ENCODE results near the gene PRKCA. TPM values are rescaled to one million over a fixed set of nuclear protein-coding genes. Genes with fewer than 3 reads are reported as not detected.

PRKCA gene
- total and polyA plus RNA-seq, 2 experiments from 2014 or later, result 6.4 to 35.4 TPM

DNA sequence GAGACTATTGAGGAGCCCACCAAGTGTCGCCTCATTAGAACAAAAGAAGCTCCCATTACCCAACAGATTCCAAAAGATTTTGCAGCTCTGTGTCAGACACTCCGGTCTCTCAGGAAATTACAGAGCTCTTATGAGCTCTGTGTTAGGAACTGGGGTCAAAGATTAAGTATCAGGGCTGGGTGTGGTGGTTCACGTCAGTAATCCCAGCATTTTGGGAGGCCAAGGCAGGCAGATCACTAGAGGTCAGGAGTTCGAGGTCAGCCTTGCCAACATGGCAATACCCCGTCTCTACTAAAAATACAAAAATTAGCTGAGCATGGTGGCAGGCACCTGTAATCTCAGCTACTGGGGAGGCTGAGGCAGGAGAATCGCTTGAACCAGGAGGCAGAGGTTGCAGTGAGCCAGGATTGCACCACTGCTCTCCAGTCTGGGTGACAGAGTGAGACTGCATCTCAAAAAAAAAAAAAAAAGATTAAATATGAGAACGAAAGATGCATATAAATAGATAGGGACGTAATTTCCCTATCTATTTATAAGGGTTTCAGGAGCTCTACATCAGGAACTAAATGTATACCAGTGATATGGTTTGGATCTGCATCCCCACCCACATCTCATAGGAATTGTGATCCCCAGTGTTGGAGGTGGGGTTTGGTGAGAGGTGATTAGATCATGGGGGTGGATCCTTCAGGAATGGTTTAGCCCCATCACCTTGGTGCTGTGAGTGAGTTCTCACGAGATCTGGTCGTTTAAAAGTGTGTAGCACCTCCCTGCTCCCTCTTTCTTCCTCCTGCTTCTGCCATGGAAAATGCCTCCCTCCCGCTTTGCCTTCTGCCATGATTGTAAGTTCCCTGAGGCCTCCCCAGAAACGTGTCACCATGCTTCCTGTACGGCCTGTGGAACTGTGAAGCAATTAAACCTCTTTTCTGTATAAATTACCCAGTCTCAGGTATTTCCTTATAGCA lies 111.4 kb downstream of the PRKCA start:
- H3K27me3 ChIP-seq (ENCODE audit: insufficient read depth), result no peaks in the 10 kb centered on the region
- H3K27ac ChIP-seq (ENCODE audit: low read depth), result no peak overlapping the region
- H4K20me1 ChIP-seq (replicated peaks; ENCODE audit: insufficient read depth), result no peaks in the 10 kb centered on the region
- H3K4me2 ChIP-seq, result no peak overlapping the region
- no peak overlapping the region for H2AFZ ChIP-seq
- TF ChIP-seq, protein P1, sequence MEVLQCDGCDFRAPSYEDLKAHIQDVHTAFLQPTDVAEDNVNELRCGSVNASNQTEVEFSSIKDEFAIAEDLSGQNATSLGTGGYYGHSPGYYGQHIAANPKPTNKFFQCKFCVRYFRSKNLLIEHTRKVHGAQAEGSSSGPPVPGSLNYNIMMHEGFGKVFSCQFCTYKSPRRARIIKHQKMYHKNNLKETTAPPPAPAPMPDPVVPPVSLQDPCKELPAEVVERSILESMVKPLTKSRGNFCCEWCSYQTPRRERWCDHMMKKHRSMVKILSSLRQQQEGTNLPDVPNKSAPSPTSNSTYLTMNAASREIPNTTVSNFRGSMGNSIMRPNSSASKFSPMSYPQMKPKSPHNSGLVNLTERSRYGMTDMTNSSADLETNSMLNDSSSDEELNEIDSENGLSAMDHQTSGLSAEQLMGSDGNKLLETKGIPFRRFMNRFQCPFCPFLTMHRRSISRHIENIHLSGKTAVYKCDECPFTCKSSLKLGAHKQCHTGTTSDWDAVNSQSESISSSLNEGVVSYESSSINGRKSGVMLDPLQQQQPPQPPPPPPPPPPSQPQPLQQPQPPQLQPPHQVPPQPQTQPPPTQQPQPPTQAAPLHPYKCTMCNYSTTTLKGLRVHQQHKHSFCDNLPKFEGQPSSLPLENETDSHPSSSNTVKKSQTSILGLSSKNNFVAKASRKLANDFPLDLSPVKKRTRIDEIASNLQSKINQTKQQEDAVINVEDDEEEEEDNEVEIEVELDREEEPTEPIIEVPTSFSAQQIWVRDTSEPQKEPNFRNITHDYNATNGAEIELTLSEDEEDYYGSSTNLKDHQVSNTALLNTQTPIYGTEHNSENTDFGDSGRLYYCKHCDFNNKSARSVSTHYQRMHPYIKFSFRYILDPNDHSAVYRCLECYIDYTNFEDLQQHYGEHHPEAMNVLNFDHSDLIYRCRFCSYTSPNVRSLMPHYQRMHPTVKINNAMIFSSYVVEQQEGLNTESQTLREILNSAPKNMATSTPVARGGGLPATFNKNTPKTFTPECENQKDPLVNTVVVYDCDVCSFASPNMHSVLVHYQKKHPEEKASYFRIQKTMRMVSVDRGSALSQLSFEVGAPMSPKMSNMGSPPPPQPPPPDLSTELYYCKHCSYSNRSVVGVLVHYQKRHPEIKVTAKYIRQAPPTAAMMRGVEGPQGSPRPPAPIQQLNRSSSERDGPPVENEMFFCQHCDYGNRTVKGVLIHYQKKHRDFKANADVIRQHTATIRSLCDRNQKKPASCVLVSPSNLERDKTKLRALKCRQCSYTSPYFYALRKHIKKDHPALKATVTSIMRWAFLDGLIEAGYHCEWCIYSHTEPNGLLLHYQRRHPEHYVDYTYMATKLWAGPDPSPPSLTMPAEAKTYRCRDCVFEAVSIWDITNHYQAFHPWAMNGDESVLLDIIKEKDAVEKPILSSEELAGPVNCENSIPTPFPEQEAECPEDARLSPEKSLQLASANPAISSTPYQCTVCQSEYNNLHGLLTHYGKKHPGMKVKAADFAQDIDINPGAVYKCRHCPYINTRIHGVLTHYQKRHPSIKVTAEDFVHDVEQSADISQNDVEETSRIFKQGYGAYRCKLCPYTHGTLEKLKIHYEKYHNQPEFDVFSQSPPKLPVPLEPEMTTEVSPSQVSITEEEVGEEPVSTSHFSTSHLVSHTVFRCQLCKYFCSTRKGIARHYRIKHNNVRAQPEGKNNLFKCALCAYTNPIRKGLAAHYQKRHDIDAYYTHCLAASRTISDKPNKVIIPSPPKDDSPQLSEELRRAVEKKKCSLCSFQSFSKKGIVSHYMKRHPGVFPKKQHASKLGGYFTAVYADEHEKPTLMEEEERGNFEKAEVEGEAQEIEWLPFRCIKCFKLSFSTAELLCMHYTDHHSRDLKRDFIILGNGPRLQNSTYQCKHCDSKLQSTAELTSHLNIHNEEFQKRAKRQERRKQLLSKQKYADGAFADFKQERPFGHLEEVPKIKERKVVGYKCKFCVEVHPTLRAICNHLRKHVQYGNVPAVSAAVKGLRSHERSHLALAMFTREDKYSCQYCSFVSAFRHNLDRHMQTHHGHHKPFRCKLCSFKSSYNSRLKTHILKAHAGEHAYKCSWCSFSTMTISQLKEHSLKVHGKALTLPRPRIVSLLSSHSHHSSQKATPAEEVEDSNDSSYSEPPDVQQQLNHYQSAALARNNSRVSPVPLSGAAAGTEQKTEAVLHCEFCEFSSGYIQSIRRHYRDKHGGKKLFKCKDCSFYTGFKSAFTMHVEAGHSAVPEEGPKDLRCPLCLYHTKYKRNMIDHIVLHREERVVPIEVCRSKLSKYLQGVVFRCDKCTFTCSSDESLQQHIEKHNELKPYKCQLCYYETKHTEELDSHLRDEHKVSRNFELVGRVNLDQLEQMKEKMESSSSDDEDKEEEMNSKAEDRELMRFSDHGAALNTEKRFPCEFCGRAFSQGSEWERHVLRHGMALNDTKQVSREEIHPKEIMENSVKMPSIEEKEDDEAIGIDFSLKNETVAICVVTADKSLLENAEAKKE (CRISPR knock-in tag; IDR thresholded peaks at IDR 0.05), result no peak
- TF ChIP-seq JUNB (IDR thresholded peaks at IDR 0.05; ENCODE audit: unreplicated experiment), result no peak
- TF ChIP-seq STAT1 (IDR thresholded peaks at IDR 0.05; ENCODE audit: unreplicated experiment), result no peak
- TF ChIP-seq, protein P2, sequence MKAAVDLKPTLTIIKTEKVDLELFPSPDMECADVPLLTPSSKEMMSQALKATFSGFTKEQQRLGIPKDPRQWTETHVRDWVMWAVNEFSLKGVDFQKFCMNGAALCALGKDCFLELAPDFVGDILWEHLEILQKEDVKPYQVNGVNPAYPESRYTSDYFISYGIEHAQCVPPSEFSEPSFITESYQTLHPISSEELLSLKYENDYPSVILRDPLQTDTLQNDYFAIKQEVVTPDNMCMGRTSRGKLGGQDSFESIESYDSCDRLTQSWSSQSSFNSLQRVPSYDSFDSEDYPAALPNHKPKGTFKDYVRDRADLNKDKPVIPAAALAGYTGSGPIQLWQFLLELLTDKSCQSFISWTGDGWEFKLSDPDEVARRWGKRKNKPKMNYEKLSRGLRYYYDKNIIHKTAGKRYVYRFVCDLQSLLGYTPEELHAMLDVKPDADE (IDR thresholded peaks at IDR 0.05), result no peak
- TF ChIP-seq ZNF331 (CRISPR knock-in tag; IDR thresholded peaks at IDR 0.05; ENCODE audit: low read depth), result no peak
- TF ChIP-seq, protein P3, sequence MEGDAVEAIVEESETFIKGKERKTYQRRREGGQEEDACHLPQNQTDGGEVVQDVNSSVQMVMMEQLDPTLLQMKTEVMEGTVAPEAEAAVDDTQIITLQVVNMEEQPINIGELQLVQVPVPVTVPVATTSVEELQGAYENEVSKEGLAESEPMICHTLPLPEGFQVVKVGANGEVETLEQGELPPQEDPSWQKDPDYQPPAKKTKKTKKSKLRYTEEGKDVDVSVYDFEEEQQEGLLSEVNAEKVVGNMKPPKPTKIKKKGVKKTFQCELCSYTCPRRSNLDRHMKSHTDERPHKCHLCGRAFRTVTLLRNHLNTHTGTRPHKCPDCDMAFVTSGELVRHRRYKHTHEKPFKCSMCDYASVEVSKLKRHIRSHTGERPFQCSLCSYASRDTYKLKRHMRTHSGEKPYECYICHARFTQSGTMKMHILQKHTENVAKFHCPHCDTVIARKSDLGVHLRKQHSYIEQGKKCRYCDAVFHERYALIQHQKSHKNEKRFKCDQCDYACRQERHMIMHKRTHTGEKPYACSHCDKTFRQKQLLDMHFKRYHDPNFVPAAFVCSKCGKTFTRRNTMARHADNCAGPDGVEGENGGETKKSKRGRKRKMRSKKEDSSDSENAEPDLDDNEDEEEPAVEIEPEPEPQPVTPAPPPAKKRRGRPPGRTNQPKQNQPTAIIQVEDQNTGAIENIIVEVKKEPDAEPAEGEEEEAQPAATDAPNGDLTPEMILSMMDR (conservative IDR thresholded peaks at IDR 0.05; ENCODE audit: low read depth in 2 of 2), result no peak
- no peak for TF ChIP-seq EZH2 (IDR thresholded peaks at IDR 0.05; ENCODE audit: low read depth, unreplicated experiment)
- TF ChIP-seq NANOG (IDR thresholded peaks at IDR 0.05; ENCODE audit: borderline replicate concordance), result no peak
- no peak for TF ChIP-seq ZNF114 (CRISPR knock-in tag; IDR thresholded peaks at IDR 0.05)
- no peak for TF ChIP-seq CREB1 (CRISPR knock-in tag; IDR thresholded peaks at IDR 0.05; ENCODE audit: low read depth)
- TF ChIP-seq EZH2phosphoT487 (IDR thresholded peaks at IDR 0.05; ENCODE audit: unreplicated experiment), result no peak
- Mint-ChIP-seq H3K27ac (no peak overlapping the region), H3K36me3 (ENCODE audit: low read depth) (no peaks in the 10 kb centered on the region), H3K9me3 (no peaks in the 10 kb centered on the region), H3K4me3 (no peak overlapping the region), H3K27me3 (ENCODE audit: insufficient read depth, low read depth, poor library complexity) (peaks cover 3% of the 10 kb centered on the region), H3K4me1 (peaks cover 10% of the 10 kb centered on the region)
- no peak for DNase-seq (ENCODE audit: low spot score)
- H3K4me3 ChIP-seq, result no peak overlapping the region
- H3K4me1 ChIP-seq (ENCODE audit: insufficient read depth), result no peaks in the 10 kb centered on the region
- no peaks in the 10 kb centered on the region for H3K79me2 ChIP-seq (replicated peaks; ENCODE audit: insufficient read depth)
- H3K36me3 ChIP-seq (ENCODE audit: insufficient read depth), result no peaks in the 10 kb centered on the region
- H3F3A ChIP-seq (replicated peaks; ENCODE audit: low read depth), result no peaks in the 10 kb centered on the region
- H3K9me2 ChIP-seq (ENCODE audit: insufficient read depth), result no peaks in the 10 kb centered on the region
- no peak for ATAC-seq
